ENCODE data around the gene RHOJ. TPM values are rescaled to one million over a fixed set of nuclear protein-coding genes. Genes with fewer than 3 reads are reported as not detected.
A peak's percentile ranks its signal among the peaks of the same experiment; 100 is the strongest.

RHOJ gene
- total RNA-seq, 6 donors from 2014 or later, result 4.6 to 42.5 (median 14.7) TPM

DNA sequence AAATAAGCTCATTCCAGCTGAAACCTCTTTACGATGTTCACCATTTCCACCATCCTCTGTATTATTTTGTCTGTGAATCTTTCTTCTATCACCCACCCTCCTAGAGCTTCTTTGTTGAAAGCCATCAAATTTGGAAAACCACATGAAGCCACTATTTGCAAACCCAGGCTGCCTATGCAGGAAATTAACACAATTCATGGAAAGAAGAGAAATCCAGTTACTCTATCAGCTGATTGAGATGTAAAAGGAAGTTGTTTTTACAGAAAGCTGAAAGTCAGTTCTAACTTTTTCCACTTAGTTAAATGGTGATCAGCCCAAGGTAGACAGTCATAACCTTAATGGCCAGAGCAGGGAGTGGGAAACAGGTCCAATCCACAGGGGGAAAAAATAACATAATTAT lies 6.6 kb downstream of the RHOJ start:
- Histone ChIP-seq H3K4me3 (no peak overlapping the region), H3K27ac (no peak overlapping the region), H3K9me3 (no peaks in the 10 kb centered on the region), H3K36me3 (peaks cover 0 to 8% (median 0%) of the 10 kb centered on the region in 4 donors), H3K4me1 (peaks cover 0 to 12% (median 0%) of the 10 kb centered on the region in 4 donors), H3K27me3 (no peaks in the 10 kb centered on the region)
- ATAC-seq (ENCODE audit: low FRiP score in 2 of 2) (no peak), DNase-seq (no peak)
- 0 to 54% methylated on average over 1 of the region's 1 CpG for WGBS, 2 donors
- TF ChIP-seq EP300 (IDR thresholded peaks at IDR 0.05), result no peak

- no peaks in the 10 kb centered on the region for H3K27me3 ChIP-seq
- TF ChIP-seq POLR2AphosphoS5 (IDR thresholded peaks at IDR 0.05) (no peak), EP300 (IDR thresholded peaks at IDR 0.05) (no peak), POLR2A (IDR thresholded peaks at IDR 0.05) (no peak)
- TF ChIP-seq, protein P1, sequence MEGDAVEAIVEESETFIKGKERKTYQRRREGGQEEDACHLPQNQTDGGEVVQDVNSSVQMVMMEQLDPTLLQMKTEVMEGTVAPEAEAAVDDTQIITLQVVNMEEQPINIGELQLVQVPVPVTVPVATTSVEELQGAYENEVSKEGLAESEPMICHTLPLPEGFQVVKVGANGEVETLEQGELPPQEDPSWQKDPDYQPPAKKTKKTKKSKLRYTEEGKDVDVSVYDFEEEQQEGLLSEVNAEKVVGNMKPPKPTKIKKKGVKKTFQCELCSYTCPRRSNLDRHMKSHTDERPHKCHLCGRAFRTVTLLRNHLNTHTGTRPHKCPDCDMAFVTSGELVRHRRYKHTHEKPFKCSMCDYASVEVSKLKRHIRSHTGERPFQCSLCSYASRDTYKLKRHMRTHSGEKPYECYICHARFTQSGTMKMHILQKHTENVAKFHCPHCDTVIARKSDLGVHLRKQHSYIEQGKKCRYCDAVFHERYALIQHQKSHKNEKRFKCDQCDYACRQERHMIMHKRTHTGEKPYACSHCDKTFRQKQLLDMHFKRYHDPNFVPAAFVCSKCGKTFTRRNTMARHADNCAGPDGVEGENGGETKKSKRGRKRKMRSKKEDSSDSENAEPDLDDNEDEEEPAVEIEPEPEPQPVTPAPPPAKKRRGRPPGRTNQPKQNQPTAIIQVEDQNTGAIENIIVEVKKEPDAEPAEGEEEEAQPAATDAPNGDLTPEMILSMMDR (IDR thresholded peaks at IDR 0.05), result no peak
- H3K9me3 ChIP-seq, result no peaks in the 10 kb centered on the region
- H3K4me3 ChIP-seq, result no peak overlapping the region
- H3K27ac ChIP-seq, result no peak overlapping the region
- H3K4me1 ChIP-seq, result peaks cover 0 to 12% (median 0%) of the 10 kb centered on the region in 4 donors
- 49 to 61% methylated on average over 2 of the region's 2 CpGs for WGBS, 2 donors
- peaks cover 0 to 8% (median 0%) of the 10 kb centered on the region in 4 donors for H3K36me3 ChIP-seq
- no peak for DNase-seq
- ATAC-seq (ENCODE audit: low FRiP score in 2 of 2), result no peak
Measured at GRCh38 chr14:63212209-63212608, 8.0 kb downstream of the RHOJ start.

- Histone ChIP-seq H3K4me3 (no peak overlapping the region), H3K27me3 (no peaks in the 10 kb centered on the region), H3K9me3 (no peaks in the 10 kb centered on the region), H3K4me1 (peaks cover 0 to 8% (median 0%) of the 10 kb centered on the region in 4 donors), H3K27ac (no peak overlapping the region), H3K36me3 (peaks cover 0 to 8% (median 0%) of the 10 kb centered on the region in 4 donors)
- no peak for TF ChIP-seq POLR2AphosphoS5 (IDR thresholded peaks at IDR 0.05)
- TF ChIP-seq POLR2A (IDR thresholded peaks at IDR 0.05), result no peak
- TF ChIP-seq EP300 (IDR thresholded peaks at IDR 0.05), result no peak
- TF ChIP-seq, protein P1 (IDR thresholded peaks at IDR 0.05), result no peak
- ATAC-seq (ENCODE audit: low FRiP score in 2 of 2), result no peak
- 90 to 93% methylated on average over 2 of the region's 2 CpGs for WGBS, 2 donors
- no peak for DNase-seq
Measured at GRCh38 chr14:63212776-63213500, 8.7 kb downstream of the RHOJ start.

- WGBS, 2 donors, result 78 to 79% methylated on average over 5 of the region's 5 CpGs
- Histone ChIP-seq H3K4me3 (no peak overlapping the region), H3K4me1 (peaks cover 0 to 8% (median 1%) of the 10 kb centered on the region in 4 donors), H3K9me3 (no peaks in the 10 kb centered on the region), H3K27me3 (no peaks in the 10 kb centered on the region), H3K27ac (peak overlapping the region in 2 of 4 donors; percentile 5 to 31), H3K36me3 (peaks cover 0 to 8% (median 0%) of the 10 kb centered on the region in 4 donors)
- ATAC-seq (ENCODE audit: low FRiP score in 2 of 2) (no peak), DNase-seq (no peak)
- TF ChIP-seq POLR2A (IDR thresholded peaks at IDR 0.05), result no peak
- no peak for TF ChIP-seq EP300 (IDR thresholded peaks at IDR 0.05)
- TF ChIP-seq, protein P1 (IDR thresholded peaks at IDR 0.05), result no peak
- no peak for TF ChIP-seq POLR2AphosphoS5 (IDR thresholded peaks at IDR 0.05)
Measured at GRCh38 chr14:63214417-63215196, 10.4 kb downstream of the RHOJ start.

DNA sequence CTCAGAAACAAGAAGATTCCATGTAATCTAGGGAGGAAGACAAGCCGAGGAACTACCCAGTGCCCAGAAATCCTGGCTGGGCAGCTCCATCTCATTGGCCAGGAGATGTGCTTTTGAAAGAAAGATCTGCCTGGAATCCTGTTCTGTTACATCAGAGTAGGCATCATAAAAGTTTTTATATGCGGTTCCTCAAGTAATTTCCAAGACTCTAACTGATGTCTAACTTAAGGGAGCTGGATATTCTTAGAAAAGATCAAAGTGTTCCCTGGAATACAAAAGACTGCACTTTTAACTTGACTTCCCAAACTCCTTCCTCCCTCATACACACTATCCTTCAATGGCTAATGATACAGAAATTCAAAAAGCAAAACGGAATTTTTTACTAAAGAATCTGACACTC lies 16.3 kb downstream of the RHOJ start:
- H3K4me1 ChIP-seq, result peaks cover 0 to 3% (median 0%) of the 10 kb centered on the region in 4 donors
- H3K27me3 ChIP-seq, result no peaks in the 10 kb centered on the region
- H3K4me3 ChIP-seq, result no peak overlapping the region
- H3K36me3 ChIP-seq, result no peaks in the 10 kb centered on the region
- H3K27ac ChIP-seq, result no peak overlapping the region
- TF ChIP-seq EP300 (IDR thresholded peaks at IDR 0.05), result no peak
- no peaks in the 10 kb centered on the region for H3K9me3 ChIP-seq
- no peak for DNase-seq
- no peak for ATAC-seq (ENCODE audit: low FRiP score in 2 of 2)
- WGBS, 2 donors, result 72 to 79% methylated on average over 3 of the region's 3 CpGs
